HPDE6-E6E7 (cell line): ENCODE results near the gene MEGF10.

Experiments
- DNase-seq: peaks from one replicate; pipeline ENCODE4 v3.0.0; 2011; ENCODE audit warnings: missing footprints; ENCODE audit errors: extremely low spot score

The MEGF10 gene

DNA sequence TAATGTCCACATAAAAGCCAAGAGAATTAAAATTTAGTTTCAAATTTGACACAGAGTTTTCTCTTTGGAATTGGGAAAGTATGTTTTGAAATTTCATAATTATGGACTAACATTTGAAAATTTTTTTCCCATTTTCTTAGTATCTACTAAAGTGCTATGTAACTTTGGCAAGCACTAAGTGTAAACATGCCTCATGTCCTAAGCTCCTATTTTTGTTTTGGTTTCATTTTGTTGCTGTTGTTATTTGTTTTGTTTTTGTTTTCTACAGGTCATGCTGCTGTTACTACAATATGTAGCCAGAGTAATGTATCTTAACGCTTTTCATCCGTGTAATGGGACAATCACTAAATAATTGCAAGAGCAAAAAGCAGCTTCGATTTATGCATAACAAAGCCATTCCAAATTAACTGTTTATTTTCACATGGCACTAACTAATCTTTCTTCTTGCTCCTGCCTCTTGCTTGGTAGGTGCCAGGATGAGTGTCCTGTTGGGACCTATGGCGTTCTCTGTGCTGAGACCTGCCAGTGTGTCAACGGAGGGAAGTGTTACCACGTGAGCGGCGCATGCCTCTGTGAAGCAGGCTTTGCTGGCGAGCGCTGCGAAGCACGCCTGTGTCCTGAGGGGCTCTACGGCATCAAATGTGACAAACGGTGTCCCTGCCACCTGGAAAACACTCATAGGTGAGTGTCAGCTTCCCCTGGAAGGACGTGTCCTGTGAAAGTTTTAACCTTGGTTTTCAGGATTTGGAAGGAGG lies 119.5 kb downstream of the MEGF10 start:
- no peak for DNase-seq

DNA sequence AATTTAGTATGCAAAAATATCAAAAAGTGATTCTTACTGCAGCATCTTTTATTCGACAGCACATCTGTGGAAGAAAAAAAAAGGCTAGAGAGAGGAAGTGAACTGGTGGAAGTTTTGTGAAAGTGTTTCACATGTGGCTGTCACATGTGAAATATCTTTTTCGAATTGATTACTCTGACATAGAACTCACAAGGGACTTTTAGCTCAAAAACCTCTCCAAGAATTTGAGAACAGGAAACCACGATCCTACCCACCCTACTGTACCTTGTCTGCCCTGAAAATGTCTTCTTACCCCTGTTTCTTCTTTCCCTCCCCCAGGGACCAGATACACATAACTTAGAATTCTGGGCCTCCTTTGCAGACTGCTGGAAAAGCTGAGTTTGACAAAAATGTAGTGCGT lies 120.4 kb downstream of the MEGF10 start:
- no peak for DNase-seq

DNA sequence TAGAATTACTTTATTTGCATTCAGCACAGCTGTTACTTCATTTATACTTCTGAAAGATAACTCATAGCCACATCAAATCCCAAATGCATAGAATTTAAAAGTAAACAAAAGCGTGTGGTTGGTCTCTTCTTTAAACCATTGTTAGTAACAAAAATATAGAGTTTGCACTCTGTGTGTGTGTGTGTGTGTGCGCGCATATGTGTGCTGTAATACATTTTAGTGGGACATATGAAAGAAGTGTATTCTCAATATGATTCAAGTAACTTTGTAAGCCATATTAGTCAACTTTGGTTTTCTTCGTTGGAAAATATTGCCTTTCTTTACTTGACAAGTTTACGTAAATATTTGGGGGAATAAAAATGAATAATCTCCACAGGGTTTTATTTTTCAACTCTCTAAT lies 120.8 kb downstream of the MEGF10 start:
- no peak for DNase-seq

DNA sequence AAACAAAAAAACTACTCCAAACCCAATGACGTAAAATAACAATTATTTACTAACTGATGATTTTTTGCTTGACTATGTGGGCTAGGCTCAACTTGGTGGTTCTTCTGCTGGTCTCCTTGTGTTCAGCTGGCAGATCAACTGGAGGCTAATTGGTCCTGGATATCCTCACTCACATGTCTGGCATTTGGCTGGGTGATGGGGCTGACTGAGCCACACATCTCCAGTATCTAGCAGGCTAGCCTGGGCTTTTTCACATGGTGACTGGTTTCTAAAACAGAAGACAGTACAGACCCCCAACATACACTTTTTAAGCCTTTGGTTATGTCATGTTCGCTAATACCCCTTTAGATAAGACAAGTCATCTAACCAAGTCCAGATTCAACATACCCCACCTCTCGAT lies 122.1 kb downstream of the MEGF10 start:
- DNase-seq = no peak

GRCh38 chr5:127415034-127415433 lies 124.4 kb downstream of the MEGF10 start:
- DNase-seq = no peak

GRCh38 chr5:127416906-127417305 lies 126.3 kb downstream of the MEGF10 start:
- DNase-seq = no peak

- no peak for DNase-seq
These were observed 126.9 kb downstream of the MEGF10 start for GRCh38 chr5:127417528-127417927.

GRCh38 chr5:127418367-127418766 lies 127.8 kb downstream of the MEGF10 start:
- no peak for DNase-seq

DNA sequence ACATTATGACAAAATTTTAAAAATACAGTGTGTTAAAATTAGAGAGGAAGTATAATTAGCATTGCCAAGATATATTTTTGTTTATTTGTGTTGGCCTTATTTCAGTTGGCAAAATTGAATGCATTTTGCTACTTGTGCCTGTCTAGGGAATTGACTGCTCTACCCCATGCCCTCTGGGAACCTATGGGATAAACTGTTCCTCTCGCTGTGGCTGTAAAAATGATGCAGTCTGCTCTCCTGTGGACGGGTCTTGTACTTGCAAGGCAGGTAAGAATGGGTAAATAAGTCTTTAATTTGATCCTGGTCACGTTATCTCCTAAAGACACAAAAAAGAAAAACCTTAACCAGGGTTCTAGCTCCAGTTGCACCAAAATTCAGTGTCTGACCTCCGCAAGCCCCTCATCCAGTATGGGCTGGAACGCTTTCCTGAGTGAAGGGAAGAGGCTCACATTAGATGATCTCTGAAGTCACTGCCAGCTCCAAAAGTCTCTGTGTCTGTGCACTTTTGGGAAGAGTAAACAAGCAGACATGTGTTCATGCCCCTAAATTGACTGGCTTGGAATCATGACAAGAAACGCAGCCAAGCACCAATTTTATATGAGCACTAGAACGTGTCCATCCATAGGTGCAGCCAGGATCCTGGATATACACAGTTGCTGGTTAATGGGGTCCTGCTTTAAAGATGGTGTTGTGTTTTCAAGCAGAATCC lies 128.5 kb downstream of the MEGF10 start:
- no peak for DNase-seq

DNA sequence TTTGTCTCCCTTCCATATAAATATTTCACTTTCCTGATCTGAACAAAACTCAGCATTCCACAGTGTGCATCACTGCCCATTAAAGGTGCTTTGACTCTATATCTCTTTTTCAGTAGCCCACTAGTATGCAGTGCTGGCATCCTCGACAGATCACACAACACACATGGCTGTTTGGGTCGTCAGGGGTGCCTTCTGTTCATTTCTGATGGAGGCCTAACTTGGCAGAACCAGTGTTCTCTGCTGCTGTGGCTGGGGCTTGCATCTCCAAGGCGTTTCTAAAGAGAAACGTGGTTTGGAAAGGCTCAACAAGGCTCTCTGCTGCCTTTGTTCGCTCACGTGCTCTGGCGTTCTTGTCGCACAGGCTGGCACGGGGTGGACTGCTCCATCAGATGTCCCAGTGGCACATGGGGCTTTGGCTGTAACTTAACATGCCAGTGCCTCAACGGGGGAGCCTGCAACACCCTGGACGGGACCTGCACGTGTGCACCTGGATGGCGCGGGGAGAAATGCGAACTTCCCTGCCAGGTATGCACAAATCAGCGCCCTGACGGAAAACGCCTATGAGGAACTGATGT lies 129.2 kb downstream of the MEGF10 start:
- DNase-seq = no peak

DNA sequence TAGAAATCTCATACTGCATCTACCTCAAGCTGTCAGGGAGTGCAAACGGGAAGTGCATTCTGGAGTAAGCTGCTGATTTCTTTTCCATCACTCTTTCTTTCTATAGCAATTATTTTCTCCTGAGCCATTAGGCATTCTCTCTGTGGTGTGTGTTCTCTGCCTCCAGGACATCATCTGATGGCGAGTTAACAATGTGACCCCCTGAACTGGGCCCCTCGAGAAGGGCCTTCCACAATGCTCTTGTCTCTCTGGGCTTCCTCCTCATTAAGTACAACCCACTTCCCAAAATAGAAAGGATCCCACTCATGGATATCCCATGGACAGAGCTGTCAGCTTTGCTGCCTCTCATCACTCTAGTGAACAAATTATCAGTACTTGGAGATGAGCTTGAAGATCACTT lies 130.2 kb downstream of the MEGF10 start:
- no peak for DNase-seq

GRCh38 chr5:127421471-127421870 lies 130.9 kb downstream of the MEGF10 start:
- DNase-seq = no peak

- no peak for DNase-seq
These were observed 132.7 kb downstream of the MEGF10 start for GRCh38 chr5:127423173-127423798.

- DNase-seq = no peak
These were observed 134.4 kb downstream of the MEGF10 start for GRCh38 chr5:127425037-127425436.

DNA sequence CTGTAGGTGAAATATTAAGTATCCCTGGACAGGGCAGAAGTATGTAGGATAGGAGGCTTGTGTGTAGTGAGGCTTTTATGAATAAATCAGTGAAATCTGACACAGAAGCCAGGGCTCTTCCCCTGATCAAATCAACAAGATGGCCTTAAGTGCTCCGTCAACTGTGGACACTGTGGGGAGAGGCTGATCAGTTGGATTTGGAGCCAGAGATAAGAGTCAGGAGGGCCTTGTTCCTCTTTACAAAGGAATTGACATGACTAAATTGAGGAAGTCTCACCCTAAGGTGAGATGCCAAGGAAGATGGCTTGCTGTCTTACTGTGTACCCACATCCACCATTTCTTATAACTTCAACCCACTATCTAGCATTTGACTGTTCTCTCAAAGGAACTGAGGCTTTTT lies 135.3 kb downstream of the MEGF10 start:
- DNase-seq = no peak

- no peak for DNase-seq
These were observed 136.1 kb downstream of the MEGF10 start for GRCh38 chr5:127426661-127427060.

DNA sequence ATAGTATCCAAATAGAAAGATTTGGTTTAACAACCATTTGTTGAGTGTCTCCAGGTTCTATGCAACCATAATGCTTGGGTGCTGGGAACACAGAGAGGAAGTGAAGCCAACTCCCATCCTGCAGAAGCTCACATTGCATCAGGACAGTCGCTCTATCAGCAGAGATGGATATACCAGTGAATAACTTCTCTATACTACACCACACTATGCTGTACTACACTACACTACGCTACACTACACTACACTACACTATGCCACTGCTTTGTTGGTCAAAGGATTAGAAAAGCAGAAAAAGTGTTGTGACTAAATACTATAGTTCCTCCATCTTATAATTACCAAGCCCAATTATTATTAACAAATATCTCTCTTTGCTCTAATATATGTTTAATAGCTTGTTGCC lies 137.7 kb downstream of the MEGF10 start:
- no peak for DNase-seq

DNA sequence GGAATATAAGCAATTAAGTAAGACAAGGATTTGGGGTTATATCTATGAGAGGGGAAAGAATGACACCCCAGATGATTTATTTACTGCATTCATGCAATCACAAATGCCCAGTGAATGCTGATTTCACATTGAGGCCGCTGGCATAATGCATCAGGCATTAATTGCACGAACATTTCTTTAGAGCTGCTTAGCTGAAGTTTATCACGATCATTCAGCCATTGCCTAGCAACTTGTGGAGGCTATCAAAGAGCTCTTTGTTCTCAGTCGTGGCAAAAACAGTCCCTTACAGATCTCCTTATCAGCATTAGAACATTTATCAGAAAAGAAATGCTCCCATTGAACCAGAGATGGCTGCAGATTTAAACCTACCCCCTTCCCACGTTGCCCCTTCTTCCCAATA lies 138.2 kb downstream of the MEGF10 start:
- DNase-seq = no peak

DNA sequence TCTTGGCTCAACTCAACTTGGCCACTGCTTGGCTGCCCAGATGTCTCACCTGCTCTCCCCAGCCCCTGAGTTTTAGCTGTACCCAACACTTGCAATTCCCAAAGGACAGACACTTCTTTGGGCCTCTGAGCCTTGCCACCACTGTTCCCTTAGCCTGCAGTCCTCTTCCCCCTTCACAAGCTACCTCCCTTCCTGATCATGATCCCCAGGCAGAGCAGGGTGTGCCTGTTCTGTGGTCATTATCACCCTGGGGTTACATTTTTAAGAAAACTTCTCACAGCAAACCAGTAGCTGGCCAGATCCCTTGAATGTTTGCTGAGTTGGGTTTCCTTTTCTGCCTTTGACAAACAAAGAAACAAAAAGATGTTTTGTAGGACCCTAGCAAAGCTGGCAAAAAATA lies 139.3 kb downstream of the MEGF10 start:
- no peak for DNase-seq

DNA sequence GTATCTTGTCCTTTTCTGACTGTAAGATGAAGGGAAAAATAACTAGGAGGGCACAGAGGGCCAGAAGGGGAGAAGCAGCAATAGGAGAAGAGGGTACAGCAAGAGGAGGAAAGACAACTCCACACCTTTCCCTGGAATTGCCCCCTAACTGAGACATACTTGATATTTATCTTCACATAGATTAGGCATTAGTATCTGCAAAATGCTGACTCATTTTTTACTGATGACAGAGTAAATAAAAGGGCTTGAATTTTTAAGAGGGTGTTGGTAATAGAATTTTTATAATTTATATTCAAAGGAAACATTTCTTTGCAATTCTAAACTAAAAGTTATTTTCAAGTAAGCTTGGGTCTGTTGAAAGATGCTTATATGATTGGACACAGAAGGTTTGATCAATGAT lies 140.0 kb downstream of the MEGF10 start:
- no peak for DNase-seq

DNA sequence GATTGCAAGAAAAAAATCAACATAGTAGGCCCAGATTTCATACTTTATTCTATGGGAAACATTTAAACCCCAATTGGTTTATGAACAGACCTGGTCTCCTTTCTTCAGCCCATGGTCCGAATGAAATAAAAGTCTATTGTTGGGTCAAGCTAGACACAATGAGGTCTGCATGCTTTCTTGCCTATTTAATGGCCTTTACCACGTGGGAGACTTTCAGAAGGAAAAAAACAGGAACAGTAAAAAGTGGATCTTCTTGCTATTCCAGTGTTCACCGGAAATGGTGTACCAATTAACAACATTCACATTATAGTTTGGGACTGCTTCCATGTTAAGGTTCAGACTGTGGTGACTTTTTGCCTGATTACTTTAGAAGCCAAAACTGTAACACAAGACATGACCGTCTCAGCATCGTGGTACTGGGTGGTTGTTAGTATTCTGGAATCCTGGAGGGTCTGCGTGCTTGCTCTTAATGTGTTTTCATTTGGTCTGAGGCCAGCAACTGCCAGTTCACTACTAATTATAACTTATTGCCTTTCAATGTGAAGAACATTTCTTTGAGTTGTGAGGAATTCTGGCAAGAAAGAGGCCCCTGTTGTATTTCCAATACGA lies 141.5 kb downstream of the MEGF10 start:
- DNase-seq = no peak

GRCh38 chr5:127433526-127433925 lies 142.9 kb downstream of the MEGF10 start:
- DNase-seq = no peak
